Astrocyte (in vitro differentiated cells and primary cell): ENCODE measurements around the gene RIMS4. TPM values are rescaled to one million over a fixed set of nuclear protein-coding genes. Genes with fewer than 3 reads are reported as not detected.

Experiments used
- DNase-seq: peaks from one replicate; pipeline ENCODE4 v3.0.0-alpha.2; 2010; ENCODE audit warnings: low read depth
- FAIRE-seq: peaks from 2 replicates; lab custom pipeline; 2011; peaks lifted over from hg19 to GRCh38; lab: Jason Lieb, UNC
- H2AFZ ChIP-seq: 2 replicates; pipeline ENCODE4 v1.6.0; 2012; ENCODE audit warnings: low read depth, low read length, inconsistent platforms
- H3K27ac ChIP-seq: 2 replicates; pipeline ENCODE4 v1.5.1; 2011; ENCODE audit warnings: low read depth, low read length, inconsistent platforms
- H3K27me3 ChIP-seq: 2 replicates; pipeline ENCODE4 v1.6.0; 2011; ENCODE audit warnings: low read length, inconsistent platforms; ENCODE audit not compliant: insufficient read depth
- H3K36me3 ChIP-seq: 2 replicates; pipeline ENCODE4 v1.5.1; 2011; ENCODE audit warnings: low read length, inconsistent platforms; ENCODE audit not compliant: insufficient read depth
- H3K4me1 ChIP-seq: 2 replicates; pipeline ENCODE4 v1.5.1; 2011; ENCODE audit warnings: low read length, inconsistent platforms; ENCODE audit not compliant: insufficient read depth
- H3K4me2 ChIP-seq: 2 replicates; pipeline ENCODE4 v1.6.0; 2012; ENCODE audit warnings: low read length, inconsistent platforms
- H3K4me3 ChIP-seq: 2 replicates; pipeline ENCODE4 v1.5.1; 2011; ENCODE audit warnings: low read depth, mild to moderate bottlenecking, low read length, inconsistent platforms; ENCODE audit not compliant: insufficient read depth
- H3K79me2 ChIP-seq: 2 replicates; pipeline ENCODE4 v1.6.0; 2012; ENCODE audit warnings: mild to moderate bottlenecking, low read length, inconsistent platforms; ENCODE audit not compliant: insufficient read depth
- H3K9ac ChIP-seq: 2 replicates; pipeline ENCODE4 v1.6.0; 2012; ENCODE audit warnings: mild to moderate bottlenecking, low read length, inconsistent platforms
- H3K9me3 ChIP-seq: 2 replicates; pipeline ENCODE4 v1.5.1; 2012; ENCODE audit warnings: low read depth, mild to moderate bottlenecking, low read length, inconsistent platforms; ENCODE audit not compliant: insufficient read depth
- H4K20me1 ChIP-seq: 2 replicates; pipeline ENCODE4 v1.6.0; 2012; ENCODE audit warnings: low read length, inconsistent platforms; ENCODE audit not compliant: insufficient read depth
- H3K27ac Mint-ChIP-seq: one replicate; pipeline ENCODE4 v1.8.0; 2021; ENCODE audit warnings: mild to moderate bottlenecking, mixed read lengths; ENCODE audit not compliant: unreplicated experiment
- H3K27me3 Mint-ChIP-seq: one replicate; pipeline ENCODE4 v1.8.0; 2021; ENCODE audit warnings: low read depth, mixed read lengths; ENCODE audit not compliant: unreplicated experiment
- H3K36me3 Mint-ChIP-seq: one replicate; pipeline ENCODE4 v1.8.0; 2021; ENCODE audit warnings: low read depth, mixed read lengths; ENCODE audit not compliant: unreplicated experiment
- H3K4me1 Mint-ChIP-seq: one replicate; pipeline ENCODE4 v1.8.0; 2021; ENCODE audit warnings: low read depth, mixed read lengths; ENCODE audit not compliant: unreplicated experiment
- H3K4me3 Mint-ChIP-seq: one replicate; pipeline ENCODE4 v1.8.0; 2021; ENCODE audit warnings: mild to moderate bottlenecking, moderate library complexity, mixed read lengths; ENCODE audit not compliant: unreplicated experiment
- H3K9me3 Mint-ChIP-seq: one replicate; pipeline ENCODE4 v1.8.0; 2021; ENCODE audit warnings: mild to moderate bottlenecking, mixed read lengths; ENCODE audit not compliant: unreplicated experiment
- CTCF ChIP-seq: IDR thresholded peaks from 2 replicates; pipeline ENCODE4 v1.5.1; 2011; ENCODE audit warnings: low read depth, mild to moderate bottlenecking, inconsistent platforms, low read length, moderate library complexity; ENCODE audit not compliant: insufficient read depth
- EZH2 ChIP-seq: IDR thresholded peaks from 2 replicates; pipeline ENCODE4 v1.6.1; 2012; ENCODE audit warnings: mild to moderate bottlenecking, low read length, inconsistent platforms; ENCODE audit not compliant: insufficient read depth
- total RNA-seq: library from RNA; stranded (reverse); gene quantifications from 2 replicates; pipeline ENCODE4 v1.2.1, GENCODE V29; 2021

RIMS4 gene
- total RNA-seq, 1 donor from 2014 or later: 0.48 TPM

DNA sequence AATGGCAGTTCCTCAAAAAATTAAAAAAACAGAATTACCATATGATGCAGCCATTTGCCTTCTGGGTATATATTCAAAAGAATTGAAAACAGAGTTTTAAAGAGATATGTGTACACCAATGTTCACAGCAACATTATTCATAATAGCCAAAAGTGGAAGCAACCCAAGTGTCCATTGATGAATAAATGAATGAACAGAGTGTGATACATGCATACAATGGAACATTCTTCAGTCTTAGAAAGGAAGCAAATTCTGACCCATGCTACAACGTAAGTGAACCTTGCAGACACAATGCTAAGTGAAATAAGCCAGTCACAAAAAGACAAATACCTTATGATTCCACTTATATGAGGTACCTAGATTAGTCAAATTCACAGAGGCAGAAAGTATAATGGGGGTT is 40.5 kb upstream of the RIMS4 start:
- Histone ChIP-seq H3K4me1 (no peaks in the 10 kb centered on the region), H3K4me2 (no peak overlapping the region), H3K79me2 (no peaks in the 10 kb centered on the region), H2AFZ (no peak overlapping the region), H3K9ac (no peak overlapping the region), H4K20me1 (no peaks in the 10 kb centered on the region), H3K4me3 (no peak overlapping the region), H3K9me3 (no peaks in the 10 kb centered on the region), H3K27ac (no peak overlapping the region), H3K36me3 (no peaks in the 10 kb centered on the region), H3K27me3 (peaks cover 5% of the 10 kb centered on the region)
- H3K4me1 Mint-ChIP-seq: peaks cover 7% of the 10 kb centered on the region
- no peak for TF ChIP-seq CTCF
- no peak for TF ChIP-seq EZH2
- no peaks in the 10 kb centered on the region for H3K36me3 Mint-ChIP-seq
- H3K9me3 Mint-ChIP-seq: peaks cover 3% of the 10 kb centered on the region
- no peak overlapping the region for H3K4me3 Mint-ChIP-seq
- peaks cover 4% of the 10 kb centered on the region for H3K27me3 Mint-ChIP-seq
- DNase-seq (no peak), FAIRE-seq (no peak)
- H3K27ac Mint-ChIP-seq: no peak overlapping the region

GRCh38 chr20:44850272-44850671 is 39.9 kb upstream of the RIMS4 start:
- Mint-ChIP-seq H3K36me3 (no peaks in the 10 kb centered on the region), H3K4me1 (peaks cover 7% of the 10 kb centered on the region), H3K27me3 (peaks cover 4% of the 10 kb centered on the region), H3K9me3 (peaks cover 3% of the 10 kb centered on the region), H3K4me3 (no peak overlapping the region), H3K27ac (no peak overlapping the region)
- Histone ChIP-seq H3K9me3 (no peaks in the 10 kb centered on the region), H3K9ac (no peak overlapping the region), H3K79me2 (no peaks in the 10 kb centered on the region), H3K27me3 (peaks cover 7% of the 10 kb centered on the region), H3K4me1 (no peaks in the 10 kb centered on the region), H3K4me3 (no peak overlapping the region), H3K4me2 (no peak overlapping the region), H3K36me3 (no peaks in the 10 kb centered on the region), H3K27ac (no peak overlapping the region), H2AFZ (no peak overlapping the region), H4K20me1 (no peaks in the 10 kb centered on the region)
- no peak for TF ChIP-seq EZH2
- TF ChIP-seq CTCF: no peak
- FAIRE-seq (no peak), DNase-seq (no peak)

DNA sequence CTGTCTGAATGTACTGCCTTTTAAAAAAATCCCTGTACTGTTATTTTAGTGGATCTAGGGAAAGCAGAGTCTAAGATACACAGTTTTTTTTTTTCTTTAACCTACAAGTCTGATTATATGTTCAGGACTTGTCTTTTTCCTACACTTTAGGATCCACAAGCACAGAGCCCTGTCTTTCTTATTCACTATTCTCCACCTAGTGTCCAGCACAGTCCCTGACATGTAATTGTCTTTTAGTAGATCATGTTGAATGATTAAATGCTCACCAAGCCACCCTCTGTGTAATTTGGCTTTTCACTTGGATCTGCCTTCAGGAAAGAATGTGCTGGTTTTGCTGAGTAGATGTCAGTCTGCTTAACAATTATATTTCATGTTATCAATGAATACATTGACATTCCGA is 39.4 kb upstream of the RIMS4 start:
- H3K36me3 ChIP-seq: no peaks in the 10 kb centered on the region
- H2AFZ ChIP-seq: no peak overlapping the region
- peaks cover 7% of the 10 kb centered on the region for H3K4me1 Mint-ChIP-seq
- FAIRE-seq (no peak), DNase-seq (no peak)
- H3K9me3 Mint-ChIP-seq: peaks cover 3% of the 10 kb centered on the region
- no peak overlapping the region for H3K4me3 Mint-ChIP-seq
- H4K20me1 ChIP-seq: no peaks in the 10 kb centered on the region
- TF ChIP-seq EZH2: no peak
- TF ChIP-seq CTCF: no peak
- H3K27me3 Mint-ChIP-seq: peaks cover 7% of the 10 kb centered on the region
- no peaks in the 10 kb centered on the region for H3K79me2 ChIP-seq
- H3K27ac ChIP-seq: no peak overlapping the region
- H3K9me3 ChIP-seq: no peaks in the 10 kb centered on the region
- no peaks in the 10 kb centered on the region for H3K4me1 ChIP-seq
- no peak overlapping the region for H3K4me3 ChIP-seq
- H3K36me3 Mint-ChIP-seq: no peaks in the 10 kb centered on the region
- no peak overlapping the region for H3K9ac ChIP-seq
- H3K4me2 ChIP-seq: no peak overlapping the region
- H3K27ac Mint-ChIP-seq: no peak overlapping the region
- peaks cover 7% of the 10 kb centered on the region for H3K27me3 ChIP-seq
